K562 (cell line): ENCODE measurements around the gene STRN3. TPM values are rescaled to one million over a fixed set of nuclear protein-coding genes. Genes with fewer than 3 reads are reported as not detected.

Experiments
- ATAC-seq: fragments of 200-7000 bp; cut with Tn5 transposase; 3 replicates; pipeline ENCODE4 v1.9.1; 2020; ENCODE audit warnings: moderate library complexity
- BruUV-seq: library from RNA; stranded (reverse); fragments of 400-500 nt; replicated peaks from 2 replicates; lab custom pipeline; 2021; lab: Mats Ljungman, UMichigan
- CTCF ChIA-PET: fragments of 300-600 bp; formaldehyde crosslinking; extraction: SDS; loops from one replicate; lab custom pipeline; 2021; ENCODE audit warnings: low intra/inter-chr PET ratio; lab: Yijun Ruan, JAX
- POLR2A ChIA-PET: fragments of 300-600, 350-650 bp; sonication (Branson Sonifier 250); formaldehyde crosslinking; extraction: SDS; loops from one replicate; lab custom pipeline; 2021; ENCODE audit warnings: antibody characterized with exemption, inconsistent platforms; lab: Yijun Ruan, JAX
- DNase-seq, 4 experiments: peaks; one replicate each; pipeline versions ENCODE4 v3.0.0 to v3.0.0-alpha.2; 2011 to 2018; ENCODE audit warnings: low spot score in 3 of 4, mixed read lengths in 3 of 4; ENCODE audit errors: extremely low read depth in 1 of 4
- FAIRE-seq: peaks from 2 replicates; lab custom pipeline; 2011; peaks lifted over from hg19 to GRCh38; lab: Jason Lieb, UNC
- H2AFZ ChIP-seq: 2 replicates; pipeline ENCODE4 v1.6.0; 2011; ENCODE audit warnings: low read depth, low read length, control low read depth, inconsistent platforms
- H3K27ac ChIP-seq: fragments of 200-600 bp; 3 replicates; pipeline ENCODE4 v1.8.0; 2011; ENCODE audit warnings: low read depth, mild to moderate bottlenecking, control low read depth, inconsistent platforms, low read length, moderate library complexity, mixed read lengths; ENCODE audit errors: extremely low read depth
- H3K27me3 ChIP-seq, 2 experiments: fragments of 300-600 bp in 1 of 2; 2 replicates in 1 of 2; 3 replicates in 1 of 2; pipeline versions ENCODE4 v1.6.0 to v1.8.0; 2011; ENCODE audit warnings: inconsistent platforms in 2 of 2, low read length in 2 of 2, mild to moderate bottlenecking in 1 of 2, mixed read lengths in 1 of 2, moderate library complexity in 1 of 2; ENCODE audit not compliant: control insufficient read depth in 2 of 2, insufficient read depth in 2 of 2
- H3K36me3 ChIP-seq: fragments of 300-600 bp; 3 replicates; pipeline ENCODE4 v1.8.0; 2011; ENCODE audit warnings: mild to moderate bottlenecking, low read length, inconsistent platforms; ENCODE audit not compliant: control insufficient read depth, insufficient read depth
- H3K4me1 ChIP-seq, 2 experiments: fragments of 200-600 bp in 1 of 2; replicated peaks in 1 of 2; 2 replicates in 1 of 2; 3 replicates in 1 of 2; pipeline versions ENCODE4 v1.5.1 to v1.8.0; 2011; ENCODE audit warnings: inconsistent platforms in 2 of 2, low read length in 2 of 2, mild to moderate bottlenecking in 1 of 2, mixed read lengths in 1 of 2, moderate library complexity in 1 of 2; ENCODE audit not compliant: control insufficient read depth in 2 of 2, insufficient read depth in 2 of 2
- H3K4me2 ChIP-seq: 2 replicates; pipeline ENCODE4 v1.6.1; 2011; ENCODE audit warnings: low read length, control low read depth, inconsistent platforms, mixed read lengths; ENCODE audit not compliant: insufficient read depth
- H3K4me3 ChIP-seq: fragments of 200-600 bp; sonication (generic), shearing (Covaris generic); 2 replicates; pipeline ENCODE4 v1.5.1; 2016; ENCODE audit warnings: control low read depth, inconsistent platforms
- H3K79me2 ChIP-seq: fragments of 200-600 bp; 3 replicates; pipeline ENCODE4 v1.8.0; 2011; ENCODE audit warnings: low read length, inconsistent platforms; ENCODE audit not compliant: control insufficient read depth, insufficient read depth
- H3K9ac ChIP-seq, 2 experiments: 2 replicates each; pipeline versions ENCODE4 v1.6.0 to v1.6.1; 2011; ENCODE audit warnings: low read depth in 2 of 2, low read length in 2 of 2, control low read depth in 1 of 2, inconsistent platforms in 1 of 2, mild to moderate bottlenecking in 1 of 2, mixed read lengths in 1 of 2; ENCODE audit not compliant: insufficient read depth in 1 of 2
- H3K9me1 ChIP-seq: one replicate; pipeline ENCODE4 v1.6.0; 2011; ENCODE audit warnings: inconsistent platforms, mild to moderate bottlenecking, low read length, moderate library complexity; ENCODE audit not compliant: control insufficient read depth, insufficient read depth
- H3K9me3 ChIP-seq: replicated peaks from 2 replicates; pipeline ENCODE4 v1.5.1; 2011; ENCODE audit warnings: low read depth, low read length, inconsistent platforms; ENCODE audit not compliant: control insufficient read depth, insufficient read depth
- H4K20me1 ChIP-seq: replicated peaks from 2 replicates; pipeline ENCODE4 v1.6.1; 2011; ENCODE audit warnings: low read length, inconsistent platforms, mixed read lengths; ENCODE audit not compliant: control insufficient read depth, insufficient read depth
- CBFA2T2 ChIP-seq: fragments of 450-650 bp; conservative IDR thresholded peaks from 2 replicates; pipeline ENCODE4 v1.6.1; 2017; ENCODE audit warnings: mild to moderate bottlenecking
- ELK3 ChIP-seq: fragments of 450-650 bp; formaldehyde crosslinking; IDR thresholded peaks from 2 replicates; pipeline ENCODE4 v1.4.0; 2020; ENCODE audit warnings: mild to moderate bottlenecking
- FOS ChIP-seq: IDR thresholded peaks from 3 replicates; pipeline ENCODE4 v1.6.1; 2011; ENCODE audit not compliant: insufficient read length; ENCODE audit errors: extremely low read depth
- GTF2B ChIP-seq: IDR thresholded peaks from 2 replicates; pipeline ENCODE4 v1.6.1; 2011; ENCODE audit not compliant: insufficient read length; ENCODE audit errors: extremely low read depth
- KHSRP ChIP-seq: fragments of 450-650 bp; IDR thresholded peaks from 2 replicates; pipeline ENCODE4 v1.6.1; 2017
- KLF10 ChIP-seq: fragments of 250-450 bp; sonication (Bioruptor Pico); IDR thresholded peaks from 2 replicates; pipeline ENCODE4 v1.6.1; 2021; ENCODE audit warnings: matching md5 sums
- POLR2B ChIP-seq: fragments of 450-650 bp; IDR thresholded peaks from 2 replicates; pipeline ENCODE4 v1.6.1; 2018; ENCODE audit warnings: low read depth; ENCODE audit not compliant: partially characterized antibody
- PTTG1 ChIP-seq: fragments of 450-650 bp; IDR thresholded peaks from 2 replicates; pipeline ENCODE4 v1.6.1; 2016; ENCODE audit warnings: low read depth, mild to moderate bottlenecking, missing genetic modification characterization, missing compliant biosample characterization
- RERE ChIP-seq: sonication (generic); formaldehyde crosslinking; IDR thresholded peaks from 2 replicates; pipeline ENCODE4 v1.8.0; 2023; ENCODE audit warnings: missing genetic modification reagents, mild to moderate bottlenecking, borderline replicate concordance
- ZMIZ1 ChIP-seq, 2 experiments: fragments of 150-350 bp in 1 of 2; IDR thresholded peaks; 2 replicates each; pipeline ENCODE4 v1.6.1; 2012 to 2016; ENCODE audit warnings: low read depth in 2 of 2, low read length in 2 of 2, mild to moderate bottlenecking in 1 of 2, moderate library complexity in 1 of 2
- ZNF316 ChIP-seq: fragments of 450-650 bp; IDR thresholded peaks from 2 replicates; pipeline ENCODE4 v1.6.1; 2016
- ZNF780A ChIP-seq: fragments of 250-450 bp; sonication (Bioruptor Pico); IDR thresholded peaks from 2 replicates; pipeline ENCODE4 v1.5.0; 2021; ENCODE audit warnings: mild to moderate bottlenecking
- in situ Hi-C: fragments of 300-500 bp; cut with MboI; formaldehyde crosslinking; loops from 4 replicates; pipeline ENCODE4 v1.15.0; 2018; ENCODE audit warnings: inconsistent platforms, mixed read lengths
- intact Hi-C: fragments of 100-400 bp; cut with micrococcal nuclease; formaldehyde crosslinking; loops from 2 replicates; pipeline ENCODE4 v1.14.2; 2022
- polyA plus RNA-seq, 8 experiments: library from polyadenylated mRNA; depleted of rRNA in 4 of 8; stranded (reverse) in 5 of 8; unstranded in 3 of 8; fragments of >200 nt; fragmentation: Nextera tagmentation in 2 of 8; fragmentation: Illumina TruSeq in 1 of 8; extraction: Ambion mirVana in 2 of 8; extraction: Trizol in 1 of 8; gene quantifications; 2 replicates each; pipeline versions ENCODE4 v1.2.1 to v1.2.3, GENCODE V29; 2011 to 2014; ENCODE audit warnings: inconsistent platforms in 1 of 8, missing spikeins in 1 of 8
- total RNA-seq, 7 experiments: library from RNA; depleted of rRNA in 6 of 7; stranded (reverse); fragments of >200 nt in 6 of 7; fragmentation: Illumina TruSeq in 2 of 7; extraction: Trizol in 2 of 7; gene quantifications; 2 replicates each; pipeline versions ENCODE4 v1.2.1 to v1.2.3, GENCODE V29; 2011 to 2021; ENCODE audit warnings: low replicate concordance in 1 of 7

STRN3 gene
- total and polyA plus RNA-seq, 9 of the 15 experiments (the other 6 are each of a cell fraction or from before 2014, with no cell fraction given) = 5.9 to 29.1 (median 16.0) TPM

- TF ChIP-seq ZMIZ1 (IDR thresholded peaks at IDR 0.05; ENCODE audit: low read depth in 2 of 2, low read length in 2 of 2) (no peak), ELK3 (CRISPR knock-in tag) (no peak), POLR2B (no peak), ZNF316 (no peak), CBFA2T2 (no peak), KHSRP (no peak)
Observed at GRCh38 chr14:30854492-30854891, 171.7 kb downstream of the STRN3 start (continued).

- FAIRE-seq (no peak), ATAC-seq (no peak), DNase-seq (no peak)
- Histone ChIP-seq H3K4me3 (no peak overlapping the region), H3K9me1 (no peaks in the 10 kb centered on the region), H3K4me2 (no peak overlapping the region), H3K27me3 (no peaks in the 10 kb centered on the region), H3K9ac (no peak overlapping the region), H3K4me1 (no peaks in the 10 kb centered on the region), H4K20me1 (no peaks in the 10 kb centered on the region), H2AFZ (no peak overlapping the region), H3K79me2 (no peaks in the 10 kb centered on the region), H3K36me3 (no peaks in the 10 kb centered on the region), H3K27ac (no peak overlapping the region), H3K9me3 (no peaks in the 10 kb centered on the region)
- no TSS peak for BruUV-seq
- in situ Hi-C loops (no loop called here), intact Hi-C loops (no loop called here)
- ChIA-PET CTCF (no interaction called here), POLR2A (no interaction called here)
- TF ChIP-seq RERE = no peak
- no peak for TF ChIP-seq PTTG1 (tag)
- no peak for TF ChIP-seq FOS
- TF ChIP-seq KLF10 = no peak
- no peak for TF ChIP-seq ZNF780A (CRISPR knock-in tag)
- no peak for TF ChIP-seq GTF2B
Observed at GRCh38 chr14:30853946-30854345, 172.2 kb downstream of the STRN3 start.
